ENCODE data around the gene SFXN4. TPM values are rescaled to one million over a fixed set of nuclear protein-coding genes. Genes with fewer than 3 reads are reported as not detected.

The SFXN4 gene
- total and polyA plus RNA-seq, 2 of the 13 experiments (the other 11 are each of a cell fraction or from before 2014, with no cell fraction given): 47.7 to 64.9 TPM

- TF ChIP-seq, protein P1, sequence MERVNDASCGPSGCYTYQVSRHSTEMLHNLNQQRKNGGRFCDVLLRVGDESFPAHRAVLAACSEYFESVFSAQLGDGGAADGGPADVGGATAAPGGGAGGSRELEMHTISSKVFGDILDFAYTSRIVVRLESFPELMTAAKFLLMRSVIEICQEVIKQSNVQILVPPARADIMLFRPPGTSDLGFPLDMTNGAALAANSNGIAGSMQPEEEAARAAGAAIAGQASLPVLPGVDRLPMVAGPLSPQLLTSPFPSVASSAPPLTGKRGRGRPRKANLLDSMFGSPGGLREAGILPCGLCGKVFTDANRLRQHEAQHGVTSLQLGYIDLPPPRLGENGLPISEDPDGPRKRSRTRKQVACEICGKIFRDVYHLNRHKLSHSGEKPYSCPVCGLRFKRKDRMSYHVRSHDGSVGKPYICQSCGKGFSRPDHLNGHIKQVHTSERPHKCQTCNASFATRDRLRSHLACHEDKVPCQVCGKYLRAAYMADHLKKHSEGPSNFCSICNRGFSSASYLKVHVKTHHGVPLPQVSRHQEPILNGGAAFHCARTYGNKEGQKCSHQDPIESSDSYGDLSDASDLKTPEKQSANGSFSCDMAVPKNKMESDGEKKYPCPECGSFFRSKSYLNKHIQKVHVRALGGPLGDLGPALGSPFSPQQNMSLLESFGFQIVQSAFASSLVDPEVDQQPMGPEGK (CRISPR knock-in tag; IDR thresholded peaks at IDR 0.05): peak; percentile 71
- TF ChIP-seq REST (IDR thresholded peaks at IDR 0.05; ENCODE audit: borderline replicate concordance in 1 of 2, low read depth in 1 of 2, low read length in 2 of 2): no peak
- 0 out of 2 replicates have a peak, but pooled peaks have one; percentile 18 for TF ChIP-seq IRF2 (CRISPR knock-in tag; IDR thresholded peaks at IDR 0.05)
- TF ChIP-seq TOE1 (CRISPR knock-in tag; IDR thresholded peaks at IDR 0.05): no peak
- no peak for TF ChIP-seq FIP1L1 (IDR thresholded peaks at IDR 0.05; ENCODE audit: borderline replicate concordance, insufficient read depth, low read depth, low read length)
- no peak for TF ChIP-seq ZNF556 (CRISPR knock-in tag; IDR thresholded peaks at IDR 0.05; ENCODE audit: borderline replicate concordance)
- peak; percentile 51; the same call in 1 of the 2 replicates for TF ChIP-seq ZC3H4 (CRISPR knock-in tag; IDR thresholded peaks at IDR 0.05; ENCODE audit: borderline replicate concordance)
- TF ChIP-seq, protein P2, sequence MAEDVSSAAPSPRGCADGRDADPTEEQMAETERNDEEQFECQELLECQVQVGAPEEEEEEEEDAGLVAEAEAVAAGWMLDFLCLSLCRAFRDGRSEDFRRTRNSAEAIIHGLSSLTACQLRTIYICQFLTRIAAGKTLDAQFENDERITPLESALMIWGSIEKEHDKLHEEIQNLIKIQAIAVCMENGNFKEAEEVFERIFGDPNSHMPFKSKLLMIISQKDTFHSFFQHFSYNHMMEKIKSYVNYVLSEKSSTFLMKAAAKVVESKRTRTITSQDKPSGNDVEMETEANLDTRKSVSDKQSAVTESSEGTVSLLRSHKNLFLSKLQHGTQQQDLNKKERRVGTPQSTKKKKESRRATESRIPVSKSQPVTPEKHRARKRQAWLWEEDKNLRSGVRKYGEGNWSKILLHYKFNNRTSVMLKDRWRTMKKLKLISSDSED (CRISPR knock-in tag; IDR thresholded peaks at IDR 0.05): no peak
- TF ChIP-seq NCOA2 (CRISPR knock-in tag; IDR thresholded peaks at IDR 0.05): no peak
- TF ChIP-seq JUNB (CRISPR knock-in tag; IDR thresholded peaks at IDR 0.05; ENCODE audit: borderline replicate concordance): no peak
- TF ChIP-seq RFX5 (IDR thresholded peaks at IDR 0.05; ENCODE audit: low read depth, low read length): no peak
- TF ChIP-seq MAFG (CRISPR knock-in tag; IDR thresholded peaks at IDR 0.05): no peak
- TF ChIP-seq, protein P3, sequence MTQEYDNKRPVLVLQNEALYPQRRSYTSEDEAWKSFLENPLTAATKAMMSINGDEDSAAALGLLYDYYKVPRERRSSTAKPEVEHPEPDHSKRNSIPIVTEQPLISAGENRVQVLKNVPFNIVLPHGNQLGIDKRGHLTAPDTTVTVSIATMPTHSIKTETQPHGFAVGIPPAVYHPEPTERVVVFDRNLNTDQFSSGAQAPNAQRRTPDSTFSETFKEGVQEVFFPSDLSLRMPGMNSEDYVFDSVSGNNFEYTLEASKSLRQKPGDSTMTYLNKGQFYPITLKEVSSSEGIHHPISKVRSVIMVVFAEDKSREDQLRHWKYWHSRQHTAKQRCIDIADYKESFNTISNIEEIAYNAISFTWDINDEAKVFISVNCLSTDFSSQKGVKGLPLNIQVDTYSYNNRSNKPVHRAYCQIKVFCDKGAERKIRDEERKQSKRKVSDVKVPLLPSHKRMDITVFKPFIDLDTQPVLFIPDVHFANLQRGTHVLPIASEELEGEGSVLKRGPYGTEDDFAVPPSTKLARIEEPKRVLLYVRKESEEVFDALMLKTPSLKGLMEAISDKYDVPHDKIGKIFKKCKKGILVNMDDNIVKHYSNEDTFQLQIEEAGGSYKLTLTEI (CRISPR knock-in tag; conservative IDR thresholded peaks at IDR 0.05): no peak
- TF ChIP-seq ZNF30 (CRISPR knock-in tag; IDR thresholded peaks at IDR 0.05): no peak
- TF ChIP-seq ZNF281 (CRISPR knock-in tag; IDR thresholded peaks at IDR 0.05; ENCODE audit: borderline replicate concordance): peak; percentile 18; the same call in 1 of the 2 replicates
- peak; percentile 28; the same call in 1 of the 2 replicates for TF ChIP-seq HOXA3 (CRISPR knock-in tag; IDR thresholded peaks at IDR 0.05)
- TF ChIP-seq NCOA5 (CRISPR knock-in tag; IDR thresholded peaks at IDR 0.05): no peak
These were observed 41.8 kb upstream of the SFXN4 start, which contains the start of gene GRK5 (continued) for GRCh38 chr10:119207366-119207666.
